RWPE2 (cell line): ENCODE measurements around the gene PXMP2.
A peak's percentile ranks its signal among the peaks of the same experiment; 100 is the strongest.

Experiments used
- ATAC-seq: fragments of 200-7000 bp; cut with Tn5 transposase; 3 replicates; pipeline ENCODE4 v1.9.1; 2021; ENCODE audit warnings: low read depth
- DNase-seq: peaks from one replicate; pipeline ENCODE4 v3.0.0-alpha.2; 2020; ENCODE audit warnings: low spot score
- H3K27ac ChIP-seq: fragments of 450-650 bp; 2 replicates; pipeline ENCODE4 v1.5.1; 2017; ENCODE audit warnings: mild to moderate bottlenecking; ENCODE audit not compliant: poor library complexity, severe bottlenecking
- H3K27me3 ChIP-seq: fragments of 250-450 bp; sonication (Bioruptor Pico); 2 replicates; pipeline ENCODE4 v1.5.1; 2021; ENCODE audit warnings: mild to moderate bottlenecking, moderate library complexity; ENCODE audit not compliant: insufficient read depth, poor library complexity, severe bottlenecking
- H3K36me3 ChIP-seq: fragments of 250-450 bp; sonication (Bioruptor Pico); 2 replicates; pipeline ENCODE4 v1.5.1; 2020; ENCODE audit warnings: low read depth, mild to moderate bottlenecking, moderate library complexity
- H3K4me1 ChIP-seq: fragments of 250-450 bp; sonication (Bioruptor Pico); 2 replicates; pipeline ENCODE4 v1.5.1; 2021; ENCODE audit warnings: mild to moderate bottlenecking, moderate library complexity; ENCODE audit not compliant: insufficient read depth, poor library complexity, severe bottlenecking
- H3K4me3 ChIP-seq: fragments of 250-450 bp; sonication (Bioruptor Pico); 2 replicates; pipeline ENCODE4 v1.5.1; 2021; ENCODE audit warnings: mild to moderate bottlenecking, moderate library complexity; ENCODE audit not compliant: severe bottlenecking
- H3K9me3 ChIP-seq: fragments of 250-450 bp; sonication (Bioruptor Pico); 2 replicates; pipeline ENCODE4 v1.5.1; 2021; ENCODE audit warnings: mild to moderate bottlenecking, moderate library complexity; ENCODE audit not compliant: severe bottlenecking
- TF ChIP-seq, protein P1 (sequence below): fragments of 450-650 bp; IDR thresholded peaks from one replicate; pipeline ENCODE4 v1.5.1; 2017; ENCODE audit warnings: mild to moderate bottlenecking, moderate library complexity; ENCODE audit not compliant: poor library complexity, severe bottlenecking

Gene PXMP2

DNA sequence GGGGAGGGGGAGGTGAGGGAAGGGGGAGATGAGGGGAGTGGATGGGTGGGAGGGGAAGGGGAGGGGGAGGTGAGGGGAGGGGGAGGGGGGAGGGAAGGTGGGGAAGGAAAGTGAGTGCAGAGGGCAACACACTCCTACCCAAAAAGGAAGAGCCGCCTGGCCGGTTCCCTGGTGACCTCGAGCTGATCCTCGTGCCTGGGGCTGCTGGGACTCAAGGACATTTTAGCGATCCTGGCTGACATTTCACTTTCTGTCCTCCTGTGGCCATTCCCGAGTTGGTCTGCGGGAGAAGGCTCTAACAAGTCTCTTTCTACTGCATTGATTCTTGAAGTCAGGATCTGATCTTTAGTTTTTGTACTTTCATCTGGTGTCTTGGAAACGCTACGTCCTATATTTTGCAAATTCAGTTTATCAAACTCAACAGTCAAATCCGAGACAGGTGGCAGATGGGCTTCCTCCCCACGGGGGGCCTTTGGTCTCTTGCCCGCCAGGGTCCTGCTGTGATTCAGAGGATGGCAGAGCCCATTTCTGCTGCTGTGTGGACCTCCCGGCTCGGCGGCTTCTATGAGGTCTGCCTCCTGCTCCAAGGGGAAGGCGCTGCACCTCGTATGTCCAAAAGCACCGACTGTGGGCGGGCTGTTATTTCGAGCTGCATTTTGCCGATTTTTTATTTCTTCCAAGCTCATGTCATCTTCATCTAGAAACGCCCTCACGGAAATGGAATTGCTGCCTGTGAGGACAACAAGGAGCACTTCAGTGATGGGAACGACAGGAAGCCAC, 42.3 kb downstream of the PXMP2 start:
- Histone ChIP-seq H3K27ac (no peak overlapping the region), H3K27me3 (no peaks in the 10 kb centered on the region), H3K36me3 (peaks cover 79% of the 10 kb centered on the region), H3K4me3 (no peak overlapping the region), H3K9me3 (no peaks in the 10 kb centered on the region), H3K4me1 (no peaks in the 10 kb centered on the region)
- no peak; the same call in 2 of the 3 replicates for ATAC-seq
- DNase-seq = no peak
- TF ChIP-seq, protein P1, sequence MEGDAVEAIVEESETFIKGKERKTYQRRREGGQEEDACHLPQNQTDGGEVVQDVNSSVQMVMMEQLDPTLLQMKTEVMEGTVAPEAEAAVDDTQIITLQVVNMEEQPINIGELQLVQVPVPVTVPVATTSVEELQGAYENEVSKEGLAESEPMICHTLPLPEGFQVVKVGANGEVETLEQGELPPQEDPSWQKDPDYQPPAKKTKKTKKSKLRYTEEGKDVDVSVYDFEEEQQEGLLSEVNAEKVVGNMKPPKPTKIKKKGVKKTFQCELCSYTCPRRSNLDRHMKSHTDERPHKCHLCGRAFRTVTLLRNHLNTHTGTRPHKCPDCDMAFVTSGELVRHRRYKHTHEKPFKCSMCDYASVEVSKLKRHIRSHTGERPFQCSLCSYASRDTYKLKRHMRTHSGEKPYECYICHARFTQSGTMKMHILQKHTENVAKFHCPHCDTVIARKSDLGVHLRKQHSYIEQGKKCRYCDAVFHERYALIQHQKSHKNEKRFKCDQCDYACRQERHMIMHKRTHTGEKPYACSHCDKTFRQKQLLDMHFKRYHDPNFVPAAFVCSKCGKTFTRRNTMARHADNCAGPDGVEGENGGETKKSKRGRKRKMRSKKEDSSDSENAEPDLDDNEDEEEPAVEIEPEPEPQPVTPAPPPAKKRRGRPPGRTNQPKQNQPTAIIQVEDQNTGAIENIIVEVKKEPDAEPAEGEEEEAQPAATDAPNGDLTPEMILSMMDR = no peak

DNA sequence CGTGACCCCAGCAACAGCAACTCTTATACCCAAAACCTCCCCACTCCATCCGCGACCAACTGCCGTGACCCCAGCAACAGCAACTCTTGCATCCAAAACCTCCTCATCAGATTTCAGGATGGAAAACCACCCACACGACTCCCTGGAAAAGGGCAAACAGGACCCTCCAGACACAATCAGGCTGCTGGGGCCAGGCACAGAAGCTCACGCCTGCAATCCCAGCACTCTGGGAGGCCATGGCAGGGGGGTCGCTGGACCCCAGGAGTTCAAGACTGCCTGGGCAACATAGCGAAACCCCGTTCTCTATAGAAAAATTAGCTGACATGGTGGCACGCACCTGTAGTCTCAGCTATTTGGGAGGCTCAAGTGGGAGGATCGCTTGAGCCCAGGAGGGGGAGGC, 43.0 kb downstream of the PXMP2 start:
- Histone ChIP-seq H3K4me3 (no peak overlapping the region), H3K9me3 (no peaks in the 10 kb centered on the region), H3K27me3 (no peaks in the 10 kb centered on the region), H3K36me3 (peaks cover 79% of the 10 kb centered on the region), H3K27ac (no peak overlapping the region), H3K4me1 (no peaks in the 10 kb centered on the region)
- ATAC-seq (peak; percentile 12; the same call in 2 of the 3 replicates), DNase-seq (no peak)
- TF ChIP-seq, protein P1 = no peak

DNA sequence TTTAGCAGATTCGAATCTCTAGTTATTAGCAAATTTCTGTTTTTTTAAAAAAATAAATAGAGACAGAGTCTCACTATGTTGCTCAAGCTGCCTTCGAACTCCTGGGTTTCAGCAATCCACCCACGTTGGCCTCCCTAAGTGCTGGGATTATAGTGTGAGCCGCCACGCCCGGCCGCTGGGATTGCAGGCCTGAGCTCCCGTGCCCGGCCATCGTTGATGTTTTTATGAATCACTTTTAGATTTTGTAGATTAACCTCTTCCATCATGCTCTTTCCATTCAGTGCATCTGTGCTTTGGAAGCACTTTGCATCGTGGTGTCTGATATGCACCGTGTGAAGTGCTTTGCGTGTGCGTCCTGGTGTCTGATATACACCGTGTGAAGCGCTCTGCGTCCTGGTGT, 44.2 kb downstream of the PXMP2 start:
- no peak for DNase-seq
- H3K27me3 ChIP-seq = no peaks in the 10 kb centered on the region
- TF ChIP-seq, protein P1 = no peak
- no peak overlapping the region for H3K4me3 ChIP-seq
- H3K4me1 ChIP-seq = no peaks in the 10 kb centered on the region
- H3K36me3 ChIP-seq = peaks cover 79% of the 10 kb centered on the region
- H3K27ac ChIP-seq = no peak overlapping the region
- ATAC-seq = no peak
- no peaks in the 10 kb centered on the region for H3K9me3 ChIP-seq

DNA sequence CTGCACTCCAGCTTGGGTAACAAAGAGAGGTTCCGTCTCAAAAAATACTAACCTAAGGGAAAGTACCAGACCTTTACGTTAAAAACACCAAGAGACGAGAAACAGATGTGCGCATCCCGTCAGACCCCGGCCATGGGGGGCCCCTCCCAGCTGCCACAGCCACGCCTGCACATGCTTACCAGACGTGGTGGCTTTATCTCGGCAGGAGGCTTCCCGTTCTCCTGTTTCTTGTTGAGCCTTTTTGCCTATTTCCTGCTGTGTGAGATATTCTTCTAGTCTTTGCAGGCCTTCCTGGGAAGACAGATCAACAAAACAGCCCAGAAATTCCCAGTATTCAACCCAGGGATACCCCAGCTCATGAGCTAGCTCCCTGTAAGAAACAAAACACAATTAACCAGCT, 46.8 kb downstream of the PXMP2 start:
- Histone ChIP-seq H3K27me3 (no peaks in the 10 kb centered on the region), H3K27ac (no peak overlapping the region), H3K4me1 (no peaks in the 10 kb centered on the region), H3K9me3 (no peaks in the 10 kb centered on the region), H3K4me3 (no peak overlapping the region), H3K36me3 (peaks cover 80% of the 10 kb centered on the region)
- TF ChIP-seq, protein P1 = no peak
- no peak for DNase-seq
- ATAC-seq = no peak

DNA sequence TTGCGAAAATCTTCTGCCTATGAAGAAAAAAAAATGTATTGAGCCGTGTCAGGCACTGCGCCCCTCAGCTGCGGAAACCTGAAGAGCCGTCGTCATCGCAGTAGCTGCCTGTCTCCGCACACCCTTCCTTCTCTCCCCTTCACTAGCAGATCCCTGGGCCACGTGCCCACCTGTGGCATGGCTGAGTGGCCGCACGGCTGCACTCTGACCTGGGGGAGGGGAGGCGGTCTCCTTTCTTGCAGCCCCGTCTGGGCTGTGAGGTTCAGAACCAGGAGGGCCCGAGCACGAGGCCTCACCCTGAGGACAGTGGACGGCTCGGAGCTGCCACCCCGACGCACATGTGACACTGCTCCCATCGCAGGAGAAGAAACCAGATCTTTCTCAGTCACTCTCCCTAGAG, 48.1 kb downstream of the PXMP2 start:
- DNase-seq = no peak
- H3K27ac ChIP-seq = no peak overlapping the region
- H3K36me3 ChIP-seq = peaks cover 83% of the 10 kb centered on the region
- no peaks in the 10 kb centered on the region for H3K4me1 ChIP-seq
- H3K4me3 ChIP-seq = no peak overlapping the region
- no peaks in the 10 kb centered on the region for H3K9me3 ChIP-seq
- no peak for ATAC-seq
- TF ChIP-seq, protein P1 = no peak
- H3K27me3 ChIP-seq = no peaks in the 10 kb centered on the region
